Transverse colon (tissue), 4 donors: ENCODE results near the gene KDM5D. TPM values are rescaled to one million over a fixed set of nuclear protein-coding genes. Genes with fewer than 3 reads are reported as not detected.

ENCODE experiments used
- DNase-seq: peaks from one replicate; pipeline ENCODE4 v3.0.0-alpha.2; 2019
- H3K27ac ChIP-seq, 4 donors: fragments of 200-600 bp; sonication (generic); 2 replicates each; pipeline ENCODE4 v1.5.1; 2016 to 2018; ENCODE audit warnings: inconsistent platforms in 4 of 4
- H3K27me3 ChIP-seq: fragments of 200-600 bp; sonication (generic); 2 replicates; pipeline ENCODE4 v1.5.1; 2017; ENCODE audit warnings: inconsistent platforms
- H3K36me3 ChIP-seq, 4 donors: fragments of 200-600 bp; sonication (generic); 2 replicates each; pipeline ENCODE4 v1.5.1; 2017 to 2019; ENCODE audit warnings: inconsistent platforms in 4 of 4
- H3K4me1 ChIP-seq, 4 donors: fragments of 200-600 bp; sonication (generic); 2 replicates each; pipeline ENCODE4 v1.5.1; 2017 to 2020; ENCODE audit warnings: inconsistent platforms in 4 of 4
- H3K4me3 ChIP-seq, 4 donors: fragments of 200-600 bp; sonication (generic); 1 replicate in 1 of 4; 2 replicates in 3 of 4; pipeline versions ENCODE4 v1.5.1 to v1.6.1; 2017 to 2019; ENCODE audit warnings: inconsistent platforms in 4 of 4
- H3K9me3 ChIP-seq, 2 donors: fragments of 200-600 bp; sonication (generic); 2 replicates each; pipeline ENCODE4 v1.5.1; 2017 to 2019; ENCODE audit warnings: inconsistent platforms in 2 of 2
- EP300 ChIP-seq: sonication (generic); formaldehyde crosslinking; IDR thresholded peaks from one replicate; pipeline ENCODE4 v1.6.1; 2017; ENCODE audit warnings: antibody characterized with exemption, low read depth
- POLR2A ChIP-seq: fragments of 450-650 bp; IDR thresholded peaks from one replicate; pipeline ENCODE4 v1.6.1; 2016; ENCODE audit warnings: antibody characterized with exemption, mild to moderate bottlenecking, moderate library complexity
- POLR2AphosphoS5 ChIP-seq, 3 donors: sonication (generic); formaldehyde crosslinking; IDR thresholded peaks; one replicate each; pipeline ENCODE4 v1.6.1; 2016; ENCODE audit warnings: antibody characterized with exemption in 3 of 3
- WGBS, 2 donors: methylation state at CpG; one replicate each; pipeline ENCODE4 v1.1.5; 2018; ENCODE audit warnings: low coverage in 1 of 2; 5-methylcytosine and 5-hydroxymethylcytosine counted together
- in situ Hi-C, 4 donors: fragments of 200-750 bp; cut with MboI; loops; one replicate each; pipeline versions ENCODE4 v1.15.0 to v1.15.1; 2017; ENCODE audit warnings: low sequenced_read_pairs in 3 of 4, low pct_ligation_motif_present in 1 of 4, low pct_unique_long_range_greater_than_20kb in 1 of 4
- intact Hi-C: fragments of 100-400 bp; cut with DNase I; formaldehyde crosslinking; loops from one replicate; pipeline ENCODE4 v1.15.1; 2023; ENCODE audit warnings: low total_unique reads
- total RNA-seq, 4 donors: library from RNA; depleted of rRNA; stranded (reverse); fragments of >200 nt; gene quantifications; one replicate each; pipeline ENCODE4 v1.1.0, GENCODE V29; 2016
- TF ChIP-seq, protein P1 (sequence below), 5 experiments: fragments of 200-600 bp in 3 of 5; fragments of 450-650 bp in 2 of 5; sonication (generic) in 3 of 5; IDR thresholded peaks; 1 replicate in 2 of 5; 2 replicates in 3 of 5; pipeline ENCODE4 v1.5.1; 2016 to 2017; ENCODE audit warnings: antibody characterized with exemption in 5 of 5, inconsistent platforms in 3 of 5, mild to moderate bottlenecking in 2 of 5, moderate library complexity in 1 of 5

Gene KDM5D
- 10 to 100 TPM in 2 of 4 donors, not detected in 2; 47.9 to 56.9 TPM for total RNA-seq

- Histone ChIP-seq H3K36me3 (no peaks in the 10 kb centered on the region), H3K9me3 (no peaks in the 10 kb centered on the region), H3K4me1 (peaks cover 0 to 6% (median 0%) of the 10 kb centered on the region in 4 donors), H3K27ac (peak within 1 kb of the TSS in 2 of 4 donors; percentile 90 to 91), H3K4me3 (peak within 1 kb of the TSS in 2 of 4 donors; percentile 57 to 65), H3K27me3 (no peaks in the 10 kb centered on the region)
- no peak for DNase-seq
- in situ Hi-C loops (loop anchor here in 2 of 4 donors (10.0 to 25.0 kb wide), 2 partner anchors 180 to 207 kb away; no protein-coding TSS in a partner anchor), intact Hi-C loops (no loop called here)
- no CpG with 5 or more reads among the region's 52 CpGs for WGBS, 2 donors
- peak in 1 of 3 donors; percentile 57 for TF ChIP-seq POLR2AphosphoS5 (IDR thresholded peaks at IDR 0.05)
- TF ChIP-seq, protein P1, sequence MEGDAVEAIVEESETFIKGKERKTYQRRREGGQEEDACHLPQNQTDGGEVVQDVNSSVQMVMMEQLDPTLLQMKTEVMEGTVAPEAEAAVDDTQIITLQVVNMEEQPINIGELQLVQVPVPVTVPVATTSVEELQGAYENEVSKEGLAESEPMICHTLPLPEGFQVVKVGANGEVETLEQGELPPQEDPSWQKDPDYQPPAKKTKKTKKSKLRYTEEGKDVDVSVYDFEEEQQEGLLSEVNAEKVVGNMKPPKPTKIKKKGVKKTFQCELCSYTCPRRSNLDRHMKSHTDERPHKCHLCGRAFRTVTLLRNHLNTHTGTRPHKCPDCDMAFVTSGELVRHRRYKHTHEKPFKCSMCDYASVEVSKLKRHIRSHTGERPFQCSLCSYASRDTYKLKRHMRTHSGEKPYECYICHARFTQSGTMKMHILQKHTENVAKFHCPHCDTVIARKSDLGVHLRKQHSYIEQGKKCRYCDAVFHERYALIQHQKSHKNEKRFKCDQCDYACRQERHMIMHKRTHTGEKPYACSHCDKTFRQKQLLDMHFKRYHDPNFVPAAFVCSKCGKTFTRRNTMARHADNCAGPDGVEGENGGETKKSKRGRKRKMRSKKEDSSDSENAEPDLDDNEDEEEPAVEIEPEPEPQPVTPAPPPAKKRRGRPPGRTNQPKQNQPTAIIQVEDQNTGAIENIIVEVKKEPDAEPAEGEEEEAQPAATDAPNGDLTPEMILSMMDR (IDR thresholded peaks at IDR 0.05) = no peak
Observed at GRCh38 chrY:19744381-19745378, at the start of gene KDM5D. Gene KDM5D, minus strand, starts transcription at chrY:19744726. Its CDS starts 192 bp downstream, at chrY:19744534.

GRCh38 chrY:19768375-19768774 lies 23.8 kb upstream of the KDM5D start:
- WGBS, 2 donors = 78% methylated on average over 3 of the region's 3 CpGs; no CpG with 5 or more reads in 1 of the 2 donors
- in situ Hi-C loops = no loop called here
- no peak overlapping the region for H3K4me3 ChIP-seq

GRCh38 chrY:19743331-19743730 lies 1.2 kb downstream of the KDM5D start:
- Histone ChIP-seq H3K4me3 (peak overlapping the region in 2 of 4 donors; percentile 57 to 65), H3K27ac (peak overlapping the region in 2 of 4 donors; percentile 90 to 91), H3K4me1 (peaks cover 0 to 11% (median 0%) of the 10 kb centered on the region in 4 donors), H3K9me3 (no peaks in the 10 kb centered on the region), H3K27me3 (no peaks in the 10 kb centered on the region), H3K36me3 (no peaks in the 10 kb centered on the region)
- TF ChIP-seq EP300 = no peak
- TF ChIP-seq, protein P1 (IDR thresholded peaks at IDR 0.05) = no peak
- TF ChIP-seq POLR2A = no peak
- no peak for TF ChIP-seq POLR2AphosphoS5 (IDR thresholded peaks at IDR 0.05)
- 49% methylated on average over 4 of the region's 8 CpGs; no CpG with 5 or more reads in 1 of the 2 donors for WGBS, 2 donors
- DNase-seq = no peak
- intact Hi-C loops = no loop called here
- in situ Hi-C loops = loop anchor here in 2 of 4 donors (10.0 to 25.0 kb wide), 2 partner anchors 179 to 206 kb away; no protein-coding TSS in a partner anchor

More at GRCh38 chrY:19768375-19768774, 23.8 kb upstream of the KDM5D start:
- TF ChIP-seq POLR2AphosphoS5 (IDR thresholded peaks at IDR 0.05) (no peak), POLR2A (no peak)
- TF ChIP-seq, protein P1 (IDR thresholded peaks at IDR 0.05) = no peak
- intact Hi-C loops = no loop called here
- H3K4me1 ChIP-seq = no peaks in the 10 kb centered on the region
- H3K27me3 ChIP-seq = no peaks in the 10 kb centered on the region
- H3K9me3 ChIP-seq = no peaks in the 10 kb centered on the region
- no peak for DNase-seq
- no peaks in the 10 kb centered on the region for H3K36me3 ChIP-seq
- H3K27ac ChIP-seq = no peak overlapping the region

DNA sequence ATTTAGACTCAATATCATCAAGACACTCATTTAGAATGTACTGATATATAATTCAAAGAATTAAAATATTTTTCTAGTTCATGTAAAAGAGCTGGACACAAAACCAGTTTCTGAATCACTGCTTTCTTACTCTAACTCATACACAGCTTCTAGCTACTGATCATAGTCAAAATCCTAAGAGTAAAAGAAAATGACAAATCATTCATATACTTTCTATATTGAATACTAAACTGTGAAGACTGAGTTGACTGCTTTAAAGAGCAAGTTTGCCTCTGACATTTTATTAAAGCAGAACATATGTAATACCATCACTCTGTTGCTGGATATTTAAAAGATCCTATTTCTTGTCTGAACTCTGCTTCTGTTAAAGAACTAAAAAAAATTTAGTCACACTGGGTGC lies 2.4 kb downstream of the KDM5D start:
- Histone ChIP-seq H3K4me3 (no peak overlapping the region), H3K4me1 (peaks cover 0 to 11% (median 0%) of the 10 kb centered on the region in 4 donors), H3K27ac (no peak overlapping the region), H3K36me3 (no peaks in the 10 kb centered on the region), H3K27me3 (no peaks in the 10 kb centered on the region), H3K9me3 (no peaks in the 10 kb centered on the region)
- TF ChIP-seq EP300 (no peak), POLR2AphosphoS5 (IDR thresholded peaks at IDR 0.05) (no peak), POLR2A (no peak)
- TF ChIP-seq, protein P1 (IDR thresholded peaks at IDR 0.05) = no peak
- in situ Hi-C loops (loop anchor here in 2 of 4 donors (10.0 to 25.0 kb wide), 2 partner anchors 177 to 205 kb away; no protein-coding TSS in a partner anchor), intact Hi-C loops (no loop called here)
- no peak for DNase-seq
